ENCODE measurements around the gene POMC.
"Not testable (repeated sequence)": the region's sequence is repeated elsewhere in the genome, so short reads cannot be mapped to it uniquely, and the experiment has no call there.

The POMC gene

GRCh38 chr2:25146896-25147295, 21.5 kb downstream of the POMC start:
- Histone ChIP-seq H3K4me1 (ENCODE audit: control insufficient read depth, insufficient read depth, low read length, poor library complexity, severe bottlenecking) (no peaks in the 10 kb centered on the region), H3K27ac (ENCODE audit: insufficient read depth, low read length, poor library complexity, severe bottlenecking) (no peak overlapping the region), H3K27me3 (replicated peaks; ENCODE audit: control insufficient read depth, insufficient read depth, low read length, poor library complexity, severe bottlenecking) (no peaks in the 10 kb centered on the region), H3K4me3 (ENCODE audit: insufficient read depth, low read depth, low read length, poor library complexity, severe bottlenecking) (no peak overlapping the region), H3K36me3 (ENCODE audit: control insufficient read depth, insufficient read depth, low read length) (no peaks in the 10 kb centered on the region), H3K9me3 (ENCODE audit: control insufficient read depth, low read length) (no peaks in the 10 kb centered on the region)
- no peak for DNase-seq

DNA sequence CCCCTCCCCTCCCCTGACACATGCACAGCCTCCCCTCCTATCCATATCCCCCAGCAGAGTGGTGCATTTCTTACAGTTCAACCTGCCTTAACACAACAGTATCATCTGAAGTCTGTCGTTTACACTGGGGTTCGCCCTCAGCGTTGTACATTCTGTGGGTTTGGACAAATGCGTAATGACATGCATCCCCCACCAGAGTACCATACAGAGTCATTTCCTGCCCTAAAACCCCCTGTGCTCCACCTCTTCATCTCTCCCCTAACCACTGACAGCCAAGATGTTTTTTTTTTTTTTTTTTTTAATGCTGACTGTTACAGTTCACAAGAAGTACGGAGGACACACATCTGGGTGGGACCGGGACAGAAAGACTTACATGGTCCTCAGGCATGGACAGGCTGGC, 22.6 kb downstream of the POMC start:
- Histone ChIP-seq H3K27me3 (replicated peaks; ENCODE audit: control insufficient read depth, insufficient read depth, low read length, poor library complexity, severe bottlenecking) (no peaks in the 10 kb centered on the region), H3K9me3 (ENCODE audit: control insufficient read depth, low read length) (no peaks in the 10 kb centered on the region), H3K4me1 (ENCODE audit: control insufficient read depth, insufficient read depth, low read length, poor library complexity, severe bottlenecking) (no peaks in the 10 kb centered on the region), H3K36me3 (ENCODE audit: control insufficient read depth, insufficient read depth, low read length) (no peaks in the 10 kb centered on the region), H3K27ac (ENCODE audit: insufficient read depth, low read length, poor library complexity, severe bottlenecking) (no peak overlapping the region), H3K4me3 (ENCODE audit: insufficient read depth, low read depth, low read length, poor library complexity, severe bottlenecking) (no peak overlapping the region)
- no peak for DNase-seq

DNA sequence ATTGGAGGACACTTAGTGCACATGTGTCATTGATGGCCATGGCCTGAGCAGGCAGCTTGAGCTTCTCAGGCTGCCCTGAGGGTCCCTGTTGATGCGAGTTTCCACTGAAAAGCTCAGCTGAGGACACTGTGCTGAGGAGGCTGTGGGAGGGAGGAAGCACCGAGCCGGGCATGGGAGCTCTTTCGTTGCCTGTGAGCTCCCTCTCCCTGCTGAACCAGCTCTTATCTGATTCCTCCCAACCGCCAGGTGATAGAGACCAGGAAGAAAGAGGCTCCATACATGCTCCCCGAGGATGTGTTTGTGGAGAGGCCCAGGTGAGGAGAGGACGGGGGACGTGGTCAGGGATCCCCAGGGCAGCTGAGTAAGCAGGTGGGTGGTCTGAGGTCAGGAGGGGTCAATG, 27.3 kb downstream of the POMC start:
- H3K9me3 ChIP-seq (ENCODE audit: control insufficient read depth, low read length): no peaks in the 10 kb centered on the region
- no peaks in the 10 kb centered on the region for H3K36me3 ChIP-seq (ENCODE audit: control insufficient read depth, insufficient read depth, low read length)
- DNase-seq: no peak
- H3K27ac ChIP-seq (ENCODE audit: insufficient read depth, low read length, poor library complexity, severe bottlenecking): no peak overlapping the region
- peaks cover 3% of the 10 kb centered on the region for H3K27me3 ChIP-seq (replicated peaks; ENCODE audit: control insufficient read depth, insufficient read depth, low read length, poor library complexity, severe bottlenecking)
- H3K4me1 ChIP-seq (ENCODE audit: control insufficient read depth, insufficient read depth, low read length, poor library complexity, severe bottlenecking): no peaks in the 10 kb centered on the region
- H3K4me3 ChIP-seq (ENCODE audit: insufficient read depth, low read depth, low read length, poor library complexity, severe bottlenecking): no peak overlapping the region

DNA sequence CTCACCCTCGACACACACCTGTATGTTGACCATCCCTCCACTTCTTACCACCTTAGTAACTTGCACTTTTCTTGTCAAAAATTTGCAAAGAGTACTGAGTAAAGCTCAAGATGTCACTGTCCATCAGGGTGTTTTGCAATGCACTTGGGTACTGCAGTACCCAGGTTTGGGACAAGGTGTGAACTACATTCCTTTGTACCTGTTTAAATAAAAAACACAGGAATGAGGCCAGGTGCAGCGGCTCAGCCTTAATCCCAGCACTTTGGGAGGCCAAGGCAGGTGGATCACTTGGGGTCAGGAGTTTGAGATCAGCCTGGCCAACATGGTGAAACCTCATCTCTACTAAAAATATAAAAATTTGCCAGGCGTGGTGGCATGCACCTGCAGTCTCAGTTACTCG, 27.8 kb downstream of the POMC start:
- not testable (repeated sequence) for H3K4me1 ChIP-seq (ENCODE audit: control insufficient read depth, insufficient read depth, low read length, poor library complexity, severe bottlenecking); H3K4me3 ChIP-seq (ENCODE audit: insufficient read depth, low read depth, low read length, poor library complexity, severe bottlenecking); H3K36me3 ChIP-seq (ENCODE audit: control insufficient read depth, insufficient read depth, low read length); H3K27ac ChIP-seq (ENCODE audit: insufficient read depth, low read length, poor library complexity, severe bottlenecking); H3K9me3 ChIP-seq (ENCODE audit: control insufficient read depth, low read length); H3K27me3 ChIP-seq (replicated peaks; ENCODE audit: control insufficient read depth, insufficient read depth, low read length, poor library complexity, severe bottlenecking); DNase-seq

DNA sequence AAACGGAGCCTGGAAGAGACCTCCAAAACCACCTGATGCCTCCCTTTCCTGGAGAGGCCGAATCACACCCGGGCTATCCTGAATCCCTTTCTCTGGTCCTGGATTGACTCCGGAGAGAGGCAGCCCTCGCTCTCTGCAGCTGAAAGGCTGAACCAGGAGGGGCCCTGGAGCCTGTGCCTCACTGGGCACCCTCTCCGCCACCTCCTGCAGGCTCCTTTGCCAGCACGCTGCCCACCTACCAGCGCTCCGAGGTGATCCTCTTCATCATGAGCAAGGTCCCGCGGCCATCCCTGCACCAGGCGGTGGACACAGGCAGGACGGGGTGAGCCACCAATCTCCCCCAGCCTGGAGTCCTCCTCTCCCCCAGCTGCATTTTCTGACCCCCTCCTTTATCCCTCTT, 35.7 kb downstream of the POMC start:
- DNase-seq: no peak
- Histone ChIP-seq H3K36me3 (ENCODE audit: control insufficient read depth, insufficient read depth, low read length) (no peaks in the 10 kb centered on the region), H3K4me3 (ENCODE audit: insufficient read depth, low read depth, low read length, poor library complexity, severe bottlenecking) (no peak overlapping the region), H3K27ac (ENCODE audit: insufficient read depth, low read length, poor library complexity, severe bottlenecking) (no peak overlapping the region), H3K9me3 (ENCODE audit: control insufficient read depth, low read length) (no peaks in the 10 kb centered on the region), H3K27me3 (replicated peaks; ENCODE audit: control insufficient read depth, insufficient read depth, low read length, poor library complexity, severe bottlenecking) (peaks cover 28% of the 10 kb centered on the region), H3K4me1 (ENCODE audit: control insufficient read depth, insufficient read depth, low read length, poor library complexity, severe bottlenecking) (peaks cover 4% of the 10 kb centered on the region)

- no peak for DNase-seq
- Histone ChIP-seq H3K4me1 (ENCODE audit: control insufficient read depth, insufficient read depth, low read length, poor library complexity, severe bottlenecking) (peaks cover 4% of the 10 kb centered on the region), H3K27me3 (replicated peaks; ENCODE audit: control insufficient read depth, insufficient read depth, low read length, poor library complexity, severe bottlenecking) (peaks cover 27% of the 10 kb centered on the region), H3K9me3 (ENCODE audit: control insufficient read depth, low read length) (no peaks in the 10 kb centered on the region), H3K4me3 (ENCODE audit: insufficient read depth, low read depth, low read length, poor library complexity, severe bottlenecking) (no peak overlapping the region), H3K36me3 (ENCODE audit: control insufficient read depth, insufficient read depth, low read length) (no peaks in the 10 kb centered on the region), H3K27ac (ENCODE audit: insufficient read depth, low read length, poor library complexity, severe bottlenecking) (no peak overlapping the region)
Observed at GRCh38 chr2:25132299-25132635, 36.1 kb downstream of the POMC start.

GRCh38 chr2:25131567-25132298, 36.6 kb downstream of the POMC start:
- no peaks in the 10 kb centered on the region for H3K9me3 ChIP-seq (ENCODE audit: control insufficient read depth, low read length)
- peak overlapping the region; percentile 28 for H3K4me3 ChIP-seq (ENCODE audit: insufficient read depth, low read depth, low read length, poor library complexity, severe bottlenecking)
- H3K27ac ChIP-seq (ENCODE audit: insufficient read depth, low read length, poor library complexity, severe bottlenecking): no peak overlapping the region
- H3K27me3 ChIP-seq (replicated peaks; ENCODE audit: control insufficient read depth, insufficient read depth, low read length, poor library complexity, severe bottlenecking): peaks cover 25% of the 10 kb centered on the region
- peak in 1 of 3 donors; percentile 6 for DNase-seq
- H3K36me3 ChIP-seq (ENCODE audit: control insufficient read depth, insufficient read depth, low read length): no peaks in the 10 kb centered on the region
- H3K4me1 ChIP-seq (ENCODE audit: control insufficient read depth, insufficient read depth, low read length, poor library complexity, severe bottlenecking): peaks cover 4% of the 10 kb centered on the region

GRCh38 chr2:25131253-25131566, 37.2 kb downstream of the POMC start:
- Histone ChIP-seq H3K27ac (ENCODE audit: insufficient read depth, low read length, poor library complexity, severe bottlenecking) (no peak overlapping the region), H3K27me3 (replicated peaks; ENCODE audit: control insufficient read depth, insufficient read depth, low read length, poor library complexity, severe bottlenecking) (peaks cover 25% of the 10 kb centered on the region), H3K36me3 (ENCODE audit: control insufficient read depth, insufficient read depth, low read length) (no peaks in the 10 kb centered on the region), H3K9me3 (ENCODE audit: control insufficient read depth, low read length) (no peaks in the 10 kb centered on the region), H3K4me3 (ENCODE audit: insufficient read depth, low read depth, low read length, poor library complexity, severe bottlenecking) (no peak overlapping the region), H3K4me1 (ENCODE audit: control insufficient read depth, insufficient read depth, low read length, poor library complexity, severe bottlenecking) (peaks cover 4% of the 10 kb centered on the region)
- DNase-seq: no peak

DNA sequence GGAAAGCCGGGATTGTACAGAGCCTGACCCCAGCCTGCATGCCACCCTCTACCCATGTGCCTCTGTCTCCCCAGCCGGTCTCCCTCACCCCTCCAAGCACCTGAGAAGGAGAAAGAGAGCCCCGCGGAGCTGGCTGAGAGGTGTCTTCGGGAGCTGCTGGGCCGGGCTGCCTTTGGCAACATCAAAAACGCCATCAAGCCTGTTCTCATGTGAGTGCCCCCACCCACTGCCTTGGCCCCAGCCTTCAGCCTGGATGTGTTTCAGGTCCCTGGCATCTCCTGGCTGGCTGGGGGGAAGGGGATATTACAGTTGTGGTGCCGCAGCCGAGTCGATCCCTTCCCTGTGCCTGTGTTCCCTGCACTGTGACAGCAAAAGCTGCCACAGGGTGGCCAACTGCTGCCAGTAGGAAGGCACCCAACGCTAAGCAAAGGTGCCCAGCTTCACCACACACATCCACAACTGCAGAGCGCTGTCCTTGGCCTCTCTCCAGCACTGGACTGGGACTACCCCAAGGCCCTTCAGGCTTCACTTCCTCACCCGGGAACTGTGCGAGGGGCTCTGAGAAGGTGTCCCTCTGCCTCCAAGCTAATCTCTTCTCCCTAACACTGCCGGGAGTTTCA, 38.4 kb downstream of the POMC start:
- H3K27ac ChIP-seq (ENCODE audit: insufficient read depth, low read length, poor library complexity, severe bottlenecking): no peak overlapping the region
- no peaks in the 10 kb centered on the region for H3K9me3 ChIP-seq (ENCODE audit: control insufficient read depth, low read length)
- H3K27me3 ChIP-seq (replicated peaks; ENCODE audit: control insufficient read depth, insufficient read depth, low read length, poor library complexity, severe bottlenecking): peaks cover 24% of the 10 kb centered on the region
- H3K4me1 ChIP-seq (ENCODE audit: control insufficient read depth, insufficient read depth, low read length, poor library complexity, severe bottlenecking): peaks cover 4% of the 10 kb centered on the region
- no peaks in the 10 kb centered on the region for H3K36me3 ChIP-seq (ENCODE audit: control insufficient read depth, insufficient read depth, low read length)
- no peak for DNase-seq
- H3K4me3 ChIP-seq (ENCODE audit: insufficient read depth, low read depth, low read length, poor library complexity, severe bottlenecking): no peak overlapping the region

DNA sequence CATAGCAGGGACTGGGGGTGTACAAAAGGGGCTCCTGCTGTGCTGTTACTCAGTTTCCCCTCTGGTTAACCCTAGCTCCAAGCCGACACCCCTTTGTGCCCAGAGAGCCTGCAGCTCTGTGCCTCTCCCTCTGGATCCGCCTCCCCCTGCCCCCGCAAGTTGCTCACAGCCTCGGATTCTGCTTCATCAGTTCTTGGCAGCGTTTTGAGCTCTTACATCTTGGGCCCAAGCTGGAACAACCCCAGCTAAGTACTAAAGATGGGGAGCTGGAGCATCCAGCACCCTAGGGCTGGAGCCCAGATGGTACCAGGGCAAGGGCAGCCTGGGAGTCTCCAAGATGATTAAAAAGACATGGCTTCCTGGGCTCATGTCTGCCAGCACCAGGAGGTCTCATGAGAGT, 40.7 kb downstream of the POMC start:
- no peak overlapping the region for H3K4me3 ChIP-seq (ENCODE audit: insufficient read depth, low read depth, low read length, poor library complexity, severe bottlenecking)
- H3K4me1 ChIP-seq (ENCODE audit: control insufficient read depth, insufficient read depth, low read length, poor library complexity, severe bottlenecking): peaks cover 4% of the 10 kb centered on the region
- H3K9me3 ChIP-seq (ENCODE audit: control insufficient read depth, low read length): no peaks in the 10 kb centered on the region
- peaks cover 22% of the 10 kb centered on the region for H3K27me3 ChIP-seq (replicated peaks; ENCODE audit: control insufficient read depth, insufficient read depth, low read length, poor library complexity, severe bottlenecking)
- no peak for DNase-seq
- H3K27ac ChIP-seq (ENCODE audit: insufficient read depth, low read length, poor library complexity, severe bottlenecking): no peak overlapping the region
- H3K36me3 ChIP-seq (ENCODE audit: control insufficient read depth, insufficient read depth, low read length): no peaks in the 10 kb centered on the region
